Left ventricle myocardium superior (tissue), 1 donor: Measurements from ENCODE around the gene BET1. TPM values are rescaled to one million over a fixed set of nuclear protein-coding genes. Genes with fewer than 3 reads are reported as not detected.

Source experiments
- ATAC-seq: fragments of 200-7000 bp; cut with Tn5 transposase; one replicate; pipeline ENCODE4 v1.9.1; 2020; ENCODE audit warnings: mild to moderate bottlenecking, moderate library complexity
- DNase-seq: peaks from one replicate; pipeline ENCODE4 v3.0.0-alpha.2; 2020
- intact Hi-C: fragments of 100-400 bp; cut with micrococcal nuclease; formaldehyde crosslinking; loops from one replicate; pipeline ENCODE4 v1.11.0; 2022
- total RNA-seq: library from RNA; stranded (reverse); fragmentation: NEBNext Ultra II Directional; extraction: Animal tissue kit (Norgen Biotek cat#: 25700); gene quantifications from one replicate; pipeline ENCODE4 v1.2.1, GENCODE V29; 2021
- donor health status: DM: no; HTN: yes; CAD: no; lungs with severe emphysema.

BET1 gene
- total RNA-seq, 1 donor from 2014 or later, result 14.6 TPM

DNA sequence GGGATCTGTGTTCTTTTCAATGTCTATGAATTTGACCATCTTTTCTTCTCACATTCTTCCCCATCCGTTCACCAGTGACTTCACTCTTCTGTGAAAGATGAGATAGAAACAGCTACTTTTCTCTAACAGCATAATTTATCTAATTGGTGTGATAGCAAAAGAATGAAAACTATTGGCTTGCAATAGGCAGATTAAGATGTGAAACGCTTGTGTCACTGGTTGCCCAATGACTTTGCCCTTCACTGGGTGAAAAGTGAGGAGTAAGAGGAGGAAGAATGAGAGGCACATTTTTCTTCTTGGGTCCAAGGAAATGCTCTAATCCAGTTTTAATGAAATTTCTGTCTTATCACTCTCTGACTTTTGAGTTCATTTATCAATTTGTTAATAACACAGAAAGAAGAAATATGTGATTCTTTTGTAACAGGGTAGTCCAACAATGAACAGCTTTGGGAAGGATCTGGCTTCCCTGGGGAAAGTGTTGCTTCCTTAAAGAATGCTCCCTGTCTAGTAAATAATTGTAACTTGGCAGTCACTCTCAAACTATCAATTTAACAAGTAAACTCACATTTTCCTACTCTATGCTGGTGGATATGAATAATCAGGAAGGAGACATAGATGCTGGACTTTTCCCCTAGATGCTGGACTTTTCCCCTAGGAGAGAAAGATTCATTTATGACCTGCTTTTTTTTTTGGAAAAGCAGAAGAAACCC is 35.1 kb downstream of the BET1 start:
- no peak for DNase-seq
- intact Hi-C loops, result no loop called here
- no peak for ATAC-seq

DNA sequence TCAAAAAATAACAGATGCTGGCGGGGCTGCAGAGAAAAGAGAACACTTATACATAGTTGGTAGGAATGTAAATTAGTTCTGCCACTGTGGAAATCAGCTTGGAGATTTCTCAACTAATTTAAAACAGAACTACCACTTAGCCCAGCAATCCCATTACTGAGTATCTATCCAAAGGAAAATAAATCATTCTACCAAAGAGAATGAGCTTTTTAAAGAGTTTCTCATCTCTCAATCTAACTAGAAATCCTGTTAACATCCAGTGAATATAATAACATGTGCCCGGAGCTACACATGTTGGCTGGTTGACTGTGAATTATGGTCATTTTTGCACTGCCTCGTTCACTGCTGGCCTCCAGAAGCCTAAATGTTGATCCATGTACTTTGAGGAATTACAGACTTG is 39.3 kb downstream of the BET1 start:
- intact Hi-C loops, result no loop called here
- ATAC-seq, result no peak
- no peak for DNase-seq

GRCh38 chr7:93964262-93964661 is 39.9 kb downstream of the BET1 start:
- DNase-seq, result no peak
- intact Hi-C loops, result no loop called here
- ATAC-seq, result no peak

DNA sequence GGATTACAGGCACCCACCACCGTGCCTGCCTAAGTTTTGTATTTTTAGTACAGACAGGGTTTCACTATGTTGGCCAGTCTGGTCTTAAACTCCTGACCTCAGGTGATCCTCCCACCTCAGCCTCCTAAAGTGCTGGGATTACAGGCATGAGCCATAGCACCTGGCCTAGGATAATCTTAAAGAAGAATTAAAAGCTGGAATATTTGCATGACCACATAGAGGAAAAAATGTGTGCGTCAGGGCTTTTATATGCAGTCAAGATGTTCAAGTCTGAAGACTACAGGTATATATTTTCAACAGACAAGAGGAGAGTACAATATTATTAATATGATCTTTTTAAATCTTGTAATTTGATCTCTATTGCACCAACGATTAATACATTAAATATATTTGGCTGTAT is 43.2 kb downstream of the BET1 start:
- ATAC-seq (no peak), DNase-seq (no peak)
- intact Hi-C loops, result no loop called here

DNA sequence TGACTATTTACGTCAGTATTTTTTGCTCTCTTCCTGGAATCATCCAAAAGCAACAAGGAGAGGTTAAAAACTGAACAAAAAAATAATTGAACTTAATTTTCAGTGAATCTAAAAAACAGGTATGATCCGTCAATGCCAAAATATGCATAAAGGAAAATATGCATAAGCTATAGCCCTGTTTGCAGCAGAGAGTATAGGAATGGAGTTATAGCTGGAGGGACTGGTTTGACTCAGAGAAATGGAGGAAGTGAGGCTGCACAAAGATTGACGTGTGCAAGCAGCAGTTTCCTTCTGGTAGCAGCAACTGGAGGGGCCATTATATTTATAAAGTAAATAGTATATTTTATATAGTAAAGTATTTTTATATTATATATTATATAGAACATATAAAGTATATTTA is 45.5 kb downstream of the BET1 start:
- DNase-seq, result no peak
- intact Hi-C loops, result no loop called here
- no peak for ATAC-seq

DNA sequence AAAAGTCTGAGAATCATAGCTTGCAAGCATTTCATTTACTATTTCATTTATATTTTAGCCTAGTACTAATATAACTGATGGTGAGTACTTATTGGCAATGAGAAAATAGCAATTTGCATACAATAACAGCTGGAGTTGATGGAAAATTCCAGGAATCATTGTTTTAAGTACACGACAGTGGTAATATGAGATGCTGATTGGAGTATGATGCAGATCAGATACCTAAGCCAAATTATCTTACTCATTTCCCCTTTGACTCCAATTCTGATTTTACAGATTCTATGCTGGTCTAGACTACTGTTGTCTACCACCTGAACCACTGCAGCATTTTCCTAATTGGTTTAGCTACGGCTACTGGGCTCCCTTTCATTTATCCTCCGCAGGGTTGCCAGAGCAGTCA is 45.9 kb downstream of the BET1 start:
- DNase-seq, result no peak
- intact Hi-C loops, result no loop called here
- ATAC-seq, result no peak

DNA sequence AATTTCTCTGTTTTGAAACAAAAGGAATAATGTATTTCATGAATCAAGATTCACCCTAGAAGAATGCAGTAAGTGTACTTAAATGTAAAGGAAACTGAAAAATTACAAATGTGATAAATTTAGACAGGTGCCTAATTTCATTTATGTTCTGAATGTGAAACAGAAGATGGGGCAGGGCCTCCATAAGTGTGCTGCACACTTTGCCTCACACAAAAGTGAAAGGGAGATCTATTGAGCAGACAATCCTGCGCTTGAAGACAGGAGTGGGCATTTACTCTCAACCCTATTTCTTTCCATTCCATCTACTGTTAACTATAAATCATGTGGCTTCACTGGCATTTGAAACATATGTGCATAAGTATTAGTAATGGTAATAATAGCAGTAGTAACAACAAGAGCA is 46.4 kb downstream of the BET1 start:
- ATAC-seq (no peak), DNase-seq (no peak)
- intact Hi-C loops, result no loop called here

GRCh38 chr7:93955304-93955703 is 48.9 kb downstream of the BET1 start:
- no peak for ATAC-seq
- no peak for DNase-seq
- intact Hi-C loops, result no loop called here

- intact Hi-C loops, result loop anchor here (10.0 kb wide), 1 partner anchor 45 kb away; no protein-coding TSS in a partner anchor
- ATAC-seq, result no peak
Observed at GRCh38 chr7:93949423-93949822, 54.7 kb downstream of the BET1 start.

DNA sequence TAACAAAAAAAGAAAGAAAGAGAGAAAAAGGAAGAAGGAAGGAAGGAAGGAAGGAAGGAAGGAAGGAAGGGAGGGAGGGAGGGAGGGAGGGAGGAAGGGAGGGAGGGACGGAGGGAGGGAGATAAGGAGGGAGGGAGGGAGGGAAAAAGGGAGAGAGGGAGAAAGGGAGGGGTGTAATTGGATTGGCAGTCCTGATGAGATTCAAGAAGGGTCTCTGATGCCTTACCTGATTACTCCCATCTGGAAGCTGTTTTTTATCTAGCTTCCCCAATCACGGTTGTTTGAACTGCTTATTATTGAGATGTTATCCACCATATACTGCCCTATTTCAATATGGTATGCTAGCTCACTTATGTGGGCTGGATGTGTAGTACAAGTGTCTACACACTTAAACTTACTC is 55.3 kb downstream of the BET1 start:
- ATAC-seq, result no peak
- intact Hi-C loops, result loop anchor here (10.0 kb wide), 1 partner anchor 46 kb away; no protein-coding TSS in a partner anchor
- DNase-seq, result no peak

More at GRCh38 chr7:93949423-93949822, 54.7 kb downstream of the BET1 start:
- DNase-seq, result no peak

DNA sequence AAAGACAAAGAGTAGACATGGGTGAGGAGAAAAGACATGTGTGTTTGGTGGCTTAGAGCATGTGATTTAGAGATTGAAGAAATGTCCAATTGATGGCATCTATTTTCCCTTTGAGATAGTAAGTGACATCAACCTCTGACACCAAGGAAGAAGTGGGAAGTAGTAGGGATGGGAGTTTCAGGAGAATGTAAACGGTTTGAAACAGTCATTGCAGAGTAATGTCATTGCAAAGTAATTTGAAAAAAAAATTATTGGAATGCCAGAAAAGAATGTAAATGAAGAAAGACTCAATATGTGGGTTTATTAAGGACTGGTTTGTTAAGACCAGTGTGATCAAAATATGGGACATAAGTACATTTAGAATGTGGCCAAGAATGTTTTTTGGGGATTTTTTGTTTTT is 56.0 kb downstream of the BET1 start:
- DNase-seq (no peak), ATAC-seq (no peak)
- intact Hi-C loops, result loop anchor here (10.0 kb wide), 1 partner anchor 47 kb away; no protein-coding TSS in a partner anchor

GRCh38 chr7:93945756-93946535 is 58.2 kb downstream of the BET1 start:
- ATAC-seq, result no peak
- DNase-seq, result no peak
- intact Hi-C loops, result loop anchor here (10.0 kb wide), 1 partner anchor 49 kb away; no protein-coding TSS in a partner anchor

GRCh38 chr7:93945083-93945482 is 59.1 kb downstream of the BET1 start:
- peak; percentile 53 for ATAC-seq
- intact Hi-C loops, result loop anchor here (10.0 kb wide), 1 partner anchor 50 kb away; no protein-coding TSS in a partner anchor
- DNase-seq, result no peak

DNA sequence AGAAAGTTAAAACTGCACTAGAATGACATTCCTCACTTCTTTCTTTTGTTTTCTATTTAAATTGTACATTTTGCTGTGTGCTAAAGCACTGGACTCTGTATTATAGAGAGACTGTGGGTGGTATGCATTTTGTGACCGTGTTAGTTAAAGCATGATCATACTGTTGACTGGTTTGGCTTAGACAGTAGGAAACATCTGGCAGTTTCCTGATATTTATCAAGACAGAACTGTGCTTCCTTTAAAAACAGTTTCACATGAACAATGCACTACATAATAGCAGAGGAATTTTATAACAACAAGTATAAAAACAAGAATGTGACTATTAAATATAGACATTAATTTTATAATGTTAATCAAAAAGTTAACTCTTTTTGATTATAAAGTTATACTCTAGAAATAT is 59.5 kb downstream of the BET1 start:
- ATAC-seq, result peak; percentile 76
- DNase-seq, result no peak
- intact Hi-C loops, result loop anchor here (10.0 kb wide), 1 partner anchor 50 kb away; no protein-coding TSS in a partner anchor

- ATAC-seq (peak; percentile 48), DNase-seq (no peak)
- intact Hi-C loops, result loop anchor here (10.0 kb wide), 1 partner anchor 51 kb away; no protein-coding TSS in a partner anchor
Observed at GRCh38 chr7:93943816-93944540, 60.2 kb downstream of the BET1 start.

Other genes with a start within 250 kb of the BET1 start
- 1.4 TPM for gene TFPI2, start 113.6 kb downstream of the BET1 start, total RNA-seq
- not detected for gene GNGT1, start 97.8 kb downstream of the BET1 start, total RNA-seq
- 20.3 TPM for gene GNG11, start 82.6 kb downstream of the BET1 start, total RNA-seq